ENCODE results near the gene KLLN. TPM values are rescaled to one million over a fixed set of nuclear protein-coding genes. Genes with fewer than 3 reads are reported as not detected.
"Not testable (repeated sequence)": the region's sequence is repeated elsewhere in the genome, so short reads cannot be mapped to it uniquely, and the experiment has no call there.

KLLN gene
- total and polyA plus RNA-seq, 2 of the 8 experiments (the other 6 are each of a cell fraction or from before 2014, with no cell fraction given), result 0.24 to 0.73 TPM

DNA sequence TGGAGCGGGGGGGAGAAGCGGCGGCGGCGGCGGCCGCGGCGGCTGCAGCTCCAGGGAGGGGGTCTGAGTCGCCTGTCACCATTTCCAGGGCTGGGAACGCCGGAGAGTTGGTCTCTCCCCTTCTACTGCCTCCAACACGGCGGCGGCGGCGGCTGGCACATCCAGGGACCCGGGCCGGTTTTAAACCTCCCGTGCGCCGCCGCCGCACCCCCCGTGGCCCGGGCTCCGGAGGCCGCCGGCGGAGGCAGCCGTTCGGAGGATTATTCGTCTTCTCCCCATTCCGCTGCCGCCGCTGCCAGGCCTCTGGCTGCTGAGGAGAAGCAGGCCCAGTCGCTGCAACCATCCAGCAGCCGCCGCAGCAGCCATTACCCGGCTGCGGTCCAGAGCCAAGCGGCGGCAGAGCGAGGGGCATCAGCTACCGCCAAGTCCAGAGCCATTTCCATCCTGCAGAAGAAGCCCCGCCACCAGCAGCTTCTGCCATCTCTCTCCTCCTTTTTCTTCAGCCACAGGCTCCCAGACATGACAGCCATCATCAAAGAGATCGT lies 690 bp upstream of the KLLN start:
- Histone ChIP-seq H4K20me1 (replicated peaks in 1 of 2; ENCODE audit: control insufficient read depth in 1 of 2, insufficient read depth in 2 of 2, low read length in 2 of 2) (peaks cover 11 to 17% of the 10 kb centered on the region in 2 experiments), H3K9ac (replicated peaks in 1 of 4; ENCODE audit: extremely low read depth in 1 of 4, low read depth in 3 of 4, low read length in 3 of 4) (peak overlapping the region; percentile 22 to 75 (median 39); a peak in 5 of 7 replicates), H4K8ac (ENCODE audit: extremely low read depth, insufficient read depth, low read length) (peak overlapping the region; percentile 62; the same call in 1 of the 2 replicates), H3K23me2 (ENCODE audit: low read depth, low read length) (peaks cover 24% of the 10 kb centered on the region), H3K4me2 (ENCODE audit: insufficient read depth in 1 of 2, low read depth in 2 of 2, low read length in 2 of 2) (peak overlapping the region; percentile 72 to 78), H3K79me2 (ENCODE audit: control insufficient read depth in 1 of 2, insufficient read depth in 2 of 2, low read length in 2 of 2) (peaks cover 20 to 49% of the 10 kb centered on the region in 2 experiments), H3K4me3 (ENCODE audit: extremely low read depth in 1 of 4, insufficient read depth in 2 of 4, low read depth in 3 of 4, low read length in 4 of 4) (peak overlapping the region; percentile 83 to 94 (median 86))
- not testable (repeated sequence) for H2BK20ac ChIP-seq (ENCODE audit: low read length); H3K9me3 ChIP-seq (ENCODE audit: insufficient read depth in 2 of 2, low read depth in 1 of 2, low read length in 1 of 2); FAIRE-seq; H3K18ac ChIP-seq (ENCODE audit: extremely low read depth, low read length); H3K27me3 ChIP-seq (replicated peaks in 1 of 4; ENCODE audit: control insufficient read depth in 3 of 4, extremely low read depth in 1 of 4, insufficient read depth in 3 of 4, low read length in 3 of 4); H2BK15ac ChIP-seq (ENCODE audit: low read length); H2BK12ac ChIP-seq (ENCODE audit: low read depth, low read length); H3K36me3 ChIP-seq (ENCODE audit: control insufficient read depth in 2 of 4, insufficient read depth in 4 of 4, low read length in 3 of 4); H2AK5ac ChIP-seq (ENCODE audit: low read depth, low read length); H2BK5ac ChIP-seq (ENCODE audit: low read depth, low read length); H4K91ac ChIP-seq (replicated peaks; ENCODE audit: insufficient read length, low read length); H3K4ac ChIP-seq (replicated peaks; ENCODE audit: insufficient read length, low read depth, low read length); H2AFZ ChIP-seq (ENCODE audit: low read length); H3K56ac ChIP-seq (replicated peaks; ENCODE audit: insufficient read length, low read depth, low read length); H3K23ac ChIP-seq (ENCODE audit: insufficient read length); H3K27ac ChIP-seq (ENCODE audit: low read depth, low read length); H2BK120ac ChIP-seq (replicated peaks; ENCODE audit: low read depth, low read length); H3K14ac ChIP-seq (ENCODE audit: insufficient read length); H3K4me1 ChIP-seq (replicated peaks in 1 of 4; ENCODE audit: control insufficient read depth in 3 of 4, insufficient read depth in 4 of 4, low read length in 3 of 4); H3K79me1 ChIP-seq (ENCODE audit: low read depth, low read length); H4K5ac ChIP-seq (ENCODE audit: insufficient read length, low read depth, low read length)
- peak in 1 of 2 experiments; percentile 56 for DNase-seq (ENCODE audit: low read depth in 1 of 2, low spot score in 2 of 2)
- POLR2A ChIA-PET (ENCODE audit: partially characterized antibody), result interaction anchor here (1.0 to 4.4 kb wide), 13 partner anchors 8 to 523 kb away, joined by 3 to 24 read pairs (median 7); no protein-coding TSS in a partner anchor
- CTCF ChIA-PET (ENCODE audit: partially characterized antibody), result interaction anchor here (3.8 kb wide), 1 partner anchor 525 kb away, joined by 19 read pairs; no protein-coding TSS in a partner anchor
- 0% methylated on average over 20 of the region's 47 CpGs; no CpG with 5 or more reads in 1 of the 2 experiments for WGBS, 2 experiments (ENCODE audit: extremely low coverage in 1 of 2, insufficient coverage in 1 of 2, insufficient read length in 1 of 2, insufficient replicate concordance in 2 of 2, low coverage in 1 of 2, low lambda C conversion rate in 2 of 2, missing lambda C conversion rate in 1 of 2)
